HG03442 (cell line): ENCODE measurements around the gene GLIPR2.
"Not testable (repeated sequence)": the region's sequence is repeated elsewhere in the genome, so short reads cannot be mapped to it uniquely, and the experiment has no call there.

ENCODE experiments used
- ATAC-seq: cut with Tn5 transposase; IDR thresholded peaks from one replicate; pipeline ENCODE4 v1.9.1; 2021; ENCODE audit warnings: mild to moderate bottlenecking, moderate library complexity; ENCODE audit not compliant: unreplicated experiment

The GLIPR2 gene

GRCh38 chr9:36162211-36162738 lies 25.7 kb downstream of the GLIPR2 start:
- no peak for ATAC-seq

DNA sequence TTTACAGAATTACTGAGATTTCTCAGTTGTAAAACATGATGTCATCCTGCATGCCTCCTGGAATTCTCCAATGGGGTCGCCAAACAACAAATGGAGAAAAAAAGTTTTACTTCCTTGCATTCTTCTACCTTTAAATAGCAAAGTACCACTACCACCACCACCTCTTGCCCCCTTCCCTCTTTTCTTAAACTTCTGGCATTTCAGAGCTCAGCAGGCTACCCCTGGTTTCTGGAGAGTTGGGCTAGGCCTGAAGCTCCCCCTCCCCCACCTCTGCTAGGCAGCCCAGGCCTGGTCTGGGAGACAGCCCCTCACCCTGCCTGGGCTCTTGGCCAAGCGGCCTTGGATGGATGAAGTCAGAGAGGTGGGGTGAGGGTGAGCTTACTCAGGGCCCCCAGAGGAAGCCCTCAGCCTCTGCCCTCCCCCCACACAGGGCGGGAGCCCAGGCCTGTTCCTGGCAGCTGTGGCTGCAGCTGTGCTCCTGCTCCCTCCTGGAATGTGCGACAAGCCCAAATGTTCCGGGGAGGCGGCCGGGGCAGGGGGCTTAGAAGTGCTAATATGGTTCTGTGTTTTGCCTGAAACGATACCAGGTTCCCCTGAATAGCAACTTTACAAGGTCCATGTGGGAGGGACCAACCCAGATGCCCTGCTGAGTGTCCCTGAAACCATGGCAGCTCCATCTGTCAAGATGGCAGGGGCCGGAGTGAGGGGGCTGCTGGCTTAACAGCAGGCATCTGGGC lies 26.7 kb downstream of the GLIPR2 start:
- no peak for ATAC-seq

GRCh38 chr9:36163786-36164170 lies 27.2 kb downstream of the GLIPR2 start:
- ATAC-seq, result no peak

- no peak for ATAC-seq
Observed at GRCh38 chr9:36164372-36164771, 27.8 kb downstream of the GLIPR2 start.

DNA sequence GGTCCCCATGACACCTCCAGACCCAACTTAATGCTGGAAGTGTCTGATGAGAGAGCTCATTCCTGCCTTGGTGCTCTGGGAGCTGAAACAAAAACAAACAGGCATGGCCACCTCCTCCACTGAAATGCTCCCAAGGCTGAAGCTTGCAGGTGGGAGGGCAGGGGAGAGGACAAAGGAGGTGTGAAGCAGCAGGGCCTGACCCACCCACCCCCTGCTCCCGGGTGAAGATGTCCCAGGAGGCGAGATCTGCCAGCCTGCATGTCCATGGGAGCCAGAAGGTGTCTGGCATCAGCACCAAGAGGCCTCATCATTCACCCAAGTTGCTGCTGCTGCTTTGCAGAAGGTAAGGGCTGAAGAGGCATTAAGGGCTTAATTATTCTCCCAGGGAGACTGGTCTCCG lies 28.5 kb downstream of the GLIPR2 start:
- no peak for ATAC-seq

- ATAC-seq, result no peak
Observed at GRCh38 chr9:36165826-36166167, 29.3 kb downstream of the GLIPR2 start.

DNA sequence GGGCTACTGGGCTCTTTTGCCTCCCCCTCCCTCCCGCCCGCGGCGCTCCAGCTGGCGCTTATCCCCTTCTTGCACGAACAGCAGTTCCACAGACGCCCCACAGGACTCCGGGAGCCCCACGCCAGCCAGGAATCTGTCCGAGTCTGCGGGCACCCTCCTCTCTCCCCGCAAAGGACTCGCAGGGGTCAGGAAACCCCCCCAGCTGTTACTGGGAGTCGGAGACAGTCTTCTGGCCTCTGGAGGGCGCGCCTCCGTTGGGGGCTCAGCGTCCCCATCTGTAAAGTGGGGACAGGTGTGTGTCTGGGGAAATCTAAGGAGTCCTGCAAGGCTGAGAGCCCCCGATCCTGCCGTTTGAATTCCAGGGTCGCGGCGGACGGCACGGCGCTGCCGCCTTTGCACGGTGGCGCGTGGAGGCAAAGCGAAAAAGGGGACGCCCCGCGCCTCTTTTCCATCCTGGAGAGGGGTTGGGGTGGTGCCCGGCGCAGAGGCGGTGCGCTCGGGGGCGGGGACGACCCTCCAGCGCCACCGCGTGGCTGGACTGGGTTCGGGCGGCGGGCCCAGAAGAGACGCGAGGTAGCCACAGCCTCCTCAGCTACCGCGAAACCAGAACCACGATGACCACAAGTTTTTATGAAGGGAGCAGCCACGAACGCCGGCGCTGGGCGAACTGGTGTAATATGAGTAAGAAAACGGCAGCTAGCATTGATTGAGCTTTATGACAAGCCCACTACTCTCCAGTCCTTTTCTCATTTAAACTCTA lies 29.8 kb downstream of the GLIPR2 start:
- peak; percentile 69 for ATAC-seq

DNA sequence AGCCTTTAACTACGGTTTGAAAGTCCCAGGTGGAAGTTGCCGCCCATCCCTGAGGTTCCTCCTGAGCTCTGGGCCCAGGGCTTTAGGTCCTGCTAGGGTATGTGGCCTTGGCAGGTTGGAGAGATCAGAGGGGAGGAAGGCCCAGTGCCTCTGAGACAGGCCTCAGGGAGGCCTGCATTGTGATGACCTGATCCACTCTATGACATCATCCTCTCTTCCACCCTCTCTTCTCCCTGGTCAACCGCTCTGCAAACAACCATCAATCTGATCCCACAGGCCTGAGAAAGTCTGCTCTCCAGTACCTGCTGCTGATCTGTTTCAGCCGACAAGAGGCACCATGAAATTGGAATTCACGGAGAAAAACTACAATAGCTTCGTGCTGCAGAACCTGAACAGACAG lies 32.6 kb downstream of the GLIPR2 start, which contains the start of gene CCIN:
CCIN (plus strand) TSS at position 223 of the 400 bp plus-strand sequence; CDS start at position 338, 115 bp downstream.
- ATAC-seq, result no peak

GRCh38 chr9:36169708-36170107 lies 33.2 kb downstream of the GLIPR2 start:
- no peak for ATAC-seq

DNA sequence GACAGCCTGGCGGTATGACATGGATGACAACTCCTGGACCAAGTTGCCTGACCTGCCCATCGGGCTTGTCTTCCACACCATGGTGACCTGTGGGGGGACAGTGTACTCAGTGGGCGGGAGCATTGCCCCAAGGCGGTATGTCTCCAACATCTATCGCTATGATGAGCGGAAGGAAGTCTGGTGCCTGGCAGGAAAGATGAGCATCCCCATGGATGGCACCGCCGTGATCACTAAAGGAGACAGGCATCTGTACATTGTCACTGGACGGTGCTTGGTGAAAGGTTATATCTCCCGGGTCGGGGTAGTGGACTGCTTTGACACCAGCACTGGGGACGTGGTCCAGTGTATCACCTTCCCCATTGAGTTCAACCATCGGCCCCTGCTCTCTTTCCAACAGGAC lies 34.0 kb downstream of the GLIPR2 start:
- ATAC-seq, result no peak

- ATAC-seq, result no peak
Observed at GRCh38 chr9:36173861-36174260, 37.3 kb downstream of the GLIPR2 start.

GRCh38 chr9:36174271-36174670 lies 37.7 kb downstream of the GLIPR2 start:
- no peak for ATAC-seq

GRCh38 chr9:36174731-36175130 lies 38.2 kb downstream of the GLIPR2 start:
- no peak for ATAC-seq

DNA sequence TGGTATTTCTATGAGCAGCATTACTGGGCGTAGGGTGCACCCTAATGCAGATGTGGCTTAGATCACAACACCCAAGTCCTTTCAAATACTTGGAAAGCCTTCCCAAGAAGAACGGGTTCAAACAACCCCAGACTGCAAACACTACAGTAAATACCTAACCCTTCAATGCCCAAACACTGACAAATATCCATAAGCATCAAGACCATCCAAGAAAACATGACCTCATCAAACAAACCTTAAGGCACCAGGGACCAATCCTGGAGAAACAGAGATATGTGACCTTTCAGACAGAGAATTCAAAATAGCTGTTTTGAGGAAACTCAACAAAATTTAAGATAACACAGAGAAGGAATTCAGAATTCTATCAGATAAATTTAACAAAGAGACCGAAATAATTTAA lies 38.7 kb downstream of the GLIPR2 start:
- not testable (repeated sequence) for ATAC-seq

DNA sequence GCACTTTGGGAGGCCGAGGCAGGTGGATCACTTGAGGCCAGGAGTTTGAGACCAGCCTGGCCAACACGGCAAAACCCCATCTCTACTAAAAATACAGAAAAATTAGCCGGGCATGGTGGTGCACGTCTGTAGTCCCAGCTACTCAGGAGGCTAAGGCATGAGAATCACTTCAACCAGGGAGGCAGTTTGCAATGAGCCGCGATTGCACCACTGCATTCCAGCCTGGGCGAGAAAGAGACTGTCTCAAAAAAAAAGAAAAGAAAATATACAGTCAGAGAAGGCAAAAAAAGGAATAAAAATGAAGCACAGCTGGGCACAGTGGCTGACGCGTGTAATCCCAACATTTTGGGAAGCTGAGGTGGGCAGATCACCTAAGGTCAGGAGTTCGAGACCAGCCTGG lies 40.0 kb downstream of the GLIPR2 start:
- not testable (repeated sequence) for ATAC-seq

DNA sequence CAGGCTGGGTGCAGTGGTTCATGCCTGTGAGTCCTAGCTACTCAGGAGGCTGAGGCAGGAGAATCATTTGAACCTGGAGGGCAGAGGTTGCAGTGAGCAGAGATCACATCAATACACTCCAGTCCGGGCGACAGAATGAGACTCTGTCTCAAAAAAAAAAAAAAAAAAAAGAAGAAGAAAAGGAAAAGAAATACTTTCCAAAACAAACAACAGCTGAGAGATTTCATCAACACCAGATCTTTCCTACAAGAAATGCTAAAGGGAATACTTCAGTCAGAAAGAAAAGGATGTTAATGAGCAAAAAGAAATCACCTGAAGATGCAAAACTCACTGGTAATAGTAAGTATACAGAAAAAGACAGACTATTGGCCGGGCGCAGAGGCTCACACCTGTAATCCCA lies 41.0 kb downstream of the GLIPR2 start:
- ATAC-seq, result no peak

- ATAC-seq, result not testable (repeated sequence)
Observed at GRCh38 chr9:36180243-36180642, 43.7 kb downstream of the GLIPR2 start.

DNA sequence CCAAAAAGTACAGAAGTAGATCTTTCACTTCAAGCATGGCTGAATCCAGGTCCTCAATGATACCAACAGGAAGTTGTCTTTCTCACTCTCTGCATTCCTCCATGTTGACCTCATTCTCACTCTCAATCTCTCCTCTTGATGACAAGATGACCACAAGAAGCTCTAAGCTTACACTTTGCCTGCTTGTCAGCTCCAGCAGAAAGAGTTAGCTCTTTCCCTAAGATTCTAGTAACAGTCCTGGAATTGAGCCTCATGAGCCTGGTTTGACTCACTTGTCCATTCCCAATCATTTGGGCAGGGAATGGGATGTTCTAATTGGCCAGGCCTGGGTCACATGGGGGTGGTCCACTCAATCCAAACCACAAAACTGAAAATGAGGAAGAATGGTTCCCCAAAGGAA lies 50.9 kb downstream of the GLIPR2 start:
- no peak for ATAC-seq

DNA sequence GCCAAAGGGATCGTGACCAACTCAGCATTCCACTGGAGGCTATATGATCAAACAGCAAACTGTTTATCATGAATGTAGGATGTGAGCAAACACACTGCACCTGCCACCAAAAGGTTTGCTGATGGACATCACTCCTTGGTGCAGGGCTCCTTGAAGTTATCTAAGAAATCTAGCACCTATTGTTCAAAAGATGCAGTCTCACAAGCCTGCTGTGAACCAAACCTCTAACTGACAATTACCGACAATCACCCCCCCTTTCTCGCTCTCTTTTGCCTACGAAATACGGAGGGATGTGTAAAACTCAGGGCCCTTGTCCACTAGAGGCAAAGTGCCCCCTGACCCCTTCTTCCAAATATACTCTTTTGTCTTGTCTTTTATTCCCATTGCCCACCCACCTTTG lies 51.7 kb downstream of the GLIPR2 start:
- no peak for ATAC-seq

DNA sequence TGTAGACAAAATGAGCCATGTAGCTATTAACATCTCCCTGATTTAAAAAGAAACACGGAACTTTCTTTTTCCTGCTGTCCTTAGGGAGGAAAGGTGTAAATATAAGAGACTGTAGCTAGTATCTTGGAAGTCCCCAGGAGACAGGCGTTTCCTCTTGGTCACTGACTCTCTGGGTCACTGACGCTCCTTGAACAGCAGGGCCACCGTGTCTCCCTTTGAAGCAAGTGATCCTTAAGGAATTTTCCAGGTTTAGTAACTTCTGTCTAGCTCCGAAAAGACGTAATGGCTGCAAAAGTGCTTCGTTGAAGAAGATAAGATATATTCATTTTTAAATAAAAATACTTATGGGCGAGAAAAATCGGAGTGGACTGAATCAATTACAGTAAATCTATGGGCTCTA lies 53.4 kb downstream of the GLIPR2 start:
- no peak for ATAC-seq

- ATAC-seq, result peak; percentile 96
Observed at GRCh38 chr9:36190388-36191289, 54.1 kb downstream of the GLIPR2 start, which contains the start of gene CLTA. CLTA (plus strand) TSS chr9:36190921; CDS start chr9:36191057, 136 bp downstream.
